ENCODE measurements around the gene MAK.
"Not testable (repeated sequence)": the region's sequence is repeated elsewhere in the genome, so short reads cannot be mapped to it uniquely, and the experiment has no call there.

MAK gene

DNA sequence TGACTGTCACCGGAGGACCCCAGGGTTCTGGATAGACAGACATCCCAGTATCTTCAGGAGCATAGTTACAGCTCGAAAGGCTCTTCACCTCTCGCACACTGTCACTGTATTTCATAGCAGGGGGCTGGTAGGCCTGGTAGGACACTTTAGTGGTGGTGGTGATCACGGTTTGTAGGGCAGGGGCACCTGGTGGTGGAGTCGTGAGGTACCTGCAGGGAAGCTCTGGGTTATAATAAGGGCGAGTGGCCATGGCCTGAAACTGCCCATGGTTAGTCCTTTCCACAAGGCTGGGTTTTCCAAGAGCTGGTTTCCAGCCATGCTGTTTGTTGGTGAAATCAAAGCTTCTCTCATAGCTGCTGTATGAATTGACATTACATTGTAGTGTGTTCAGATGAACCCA lies 35.9 kb upstream of the MAK start:
- no peak overlapping the region for H4K91ac ChIP-seq (ENCODE audit: low read length)
- H2BK12ac ChIP-seq (ENCODE audit: low read length in 2 of 2), result no peak overlapping the region
- no peak overlapping the region for H3K14ac ChIP-seq (ENCODE audit: low read length in 2 of 2)
- H2BK120ac ChIP-seq (ENCODE audit: low read depth, low read length), result no peak overlapping the region
- no peak overlapping the region for H2BK5ac ChIP-seq (ENCODE audit: low read depth, low read length, poor library complexity, severe bottlenecking)
- no peaks in the 10 kb centered on the region for H3K36me3 ChIP-seq (ENCODE audit: control insufficient read depth in 1 of 2, insufficient read depth in 2 of 2, low read depth in 1 of 2, low read length in 2 of 2)
- H3K4me3 ChIP-seq (ENCODE audit: insufficient read depth in 1 of 2, low read depth in 1 of 2, low read length in 2 of 2), result no peak overlapping the region
- H3K18ac ChIP-seq (ENCODE audit: low read depth in 1 of 2, low read length in 2 of 2), result no peak overlapping the region
- peaks cover 2 to 23% of the 10 kb centered on the region in 2 experiments for H3K27me3 ChIP-seq (ENCODE audit: control insufficient read depth in 1 of 2, insufficient read depth in 1 of 2, low read length in 2 of 2)
- H4K8ac ChIP-seq (ENCODE audit: low read length), result no peak overlapping the region
- no peak overlapping the region for H2AK5ac ChIP-seq (ENCODE audit: low read length, severe bottlenecking)
- DNase-seq, result no peak
- 81% methylated on average over 6 of the region's 6 CpGs for WGBS
- no peaks in the 10 kb centered on the region for H3K9me3 ChIP-seq (ENCODE audit: control insufficient read depth, low read length)
- no peak overlapping the region for H3K4me2 ChIP-seq (ENCODE audit: low read length, poor library complexity, severe bottlenecking)
- H2BK15ac ChIP-seq (ENCODE audit: low read depth, poor library complexity, severe bottlenecking), result no peak overlapping the region
- H3K4me1 ChIP-seq (ENCODE audit: control insufficient read depth, insufficient read depth, low read depth, low read length), result no peaks in the 10 kb centered on the region
- H3K9ac ChIP-seq (ENCODE audit: low read length), result no peak overlapping the region
- no peak overlapping the region for H3K27ac ChIP-seq (ENCODE audit: low read length, poor library complexity, severe bottlenecking)
- no peak overlapping the region for H3K4ac ChIP-seq (ENCODE audit: low read depth in 1 of 2, low read length in 2 of 2)
- no peaks in the 10 kb centered on the region for H3K79me1 ChIP-seq (replicated peaks; ENCODE audit: low read length, poor library complexity, severe bottlenecking)
- no peak overlapping the region for H3K23ac ChIP-seq (ENCODE audit: low read length in 2 of 2)
- no peak overlapping the region for H2AFZ ChIP-seq (ENCODE audit: low read depth, low read length)

DNA sequence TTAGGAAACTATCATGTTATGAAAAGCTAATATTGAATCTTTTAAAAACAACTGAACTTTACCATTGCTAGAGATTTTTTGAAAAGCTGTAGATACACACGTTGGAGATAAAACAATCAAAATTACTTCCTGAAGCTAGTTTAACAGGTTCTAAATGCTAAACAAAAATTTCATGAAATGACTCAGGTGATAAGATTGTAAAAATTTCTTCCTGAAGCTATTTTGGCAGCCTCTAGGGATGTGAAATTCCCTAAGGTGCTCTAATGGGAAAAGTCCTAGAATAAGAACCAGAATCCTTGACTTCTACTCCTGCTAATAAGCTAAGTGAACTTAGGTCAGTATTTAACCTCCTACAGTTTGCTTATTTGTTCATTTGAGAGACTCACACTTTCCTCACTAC lies 35.0 kb upstream of the MAK start:
- Histone ChIP-seq H3K4me1 (ENCODE audit: control insufficient read depth, insufficient read depth, low read depth, low read length) (no peaks in the 10 kb centered on the region), H3K18ac (ENCODE audit: low read depth in 1 of 2, low read length in 2 of 2) (no peak overlapping the region), H3K4me2 (ENCODE audit: low read length, poor library complexity, severe bottlenecking) (no peak overlapping the region), H3K9me3 (ENCODE audit: control insufficient read depth, low read length) (no peaks in the 10 kb centered on the region), H2BK120ac (ENCODE audit: low read depth, low read length) (no peak overlapping the region), H2BK5ac (ENCODE audit: low read depth, low read length, poor library complexity, severe bottlenecking) (no peak overlapping the region), H3K27me3 (ENCODE audit: control insufficient read depth in 1 of 2, insufficient read depth in 1 of 2, low read length in 2 of 2) (peaks cover 2 to 20% of the 10 kb centered on the region in 2 experiments), H2AK5ac (ENCODE audit: low read length, severe bottlenecking) (no peak overlapping the region), H3K4ac (ENCODE audit: low read depth in 1 of 2, low read length in 2 of 2) (no peak overlapping the region), H4K91ac (ENCODE audit: low read length) (no peak overlapping the region), H2BK12ac (ENCODE audit: low read length in 2 of 2) (no peak overlapping the region), H3K4me3 (ENCODE audit: insufficient read depth in 1 of 2, low read depth in 1 of 2, low read length in 2 of 2) (no peak overlapping the region), H3K36me3 (ENCODE audit: control insufficient read depth in 1 of 2, insufficient read depth in 2 of 2, low read depth in 1 of 2, low read length in 2 of 2) (no peaks in the 10 kb centered on the region), H3K23ac (ENCODE audit: low read length in 2 of 2) (no peak overlapping the region), H2BK15ac (ENCODE audit: low read depth, poor library complexity, severe bottlenecking) (no peak overlapping the region), H3K79me1 (replicated peaks; ENCODE audit: low read length, poor library complexity, severe bottlenecking) (no peaks in the 10 kb centered on the region), H3K27ac (ENCODE audit: low read length, poor library complexity, severe bottlenecking) (no peak overlapping the region), H3K14ac (ENCODE audit: low read length in 2 of 2) (no peak overlapping the region), H3K9ac (ENCODE audit: low read length) (no peak overlapping the region), H2AFZ (ENCODE audit: low read depth, low read length) (no peak overlapping the region), H4K8ac (ENCODE audit: low read length) (no peak overlapping the region)
- no CpG with 5 or more reads among the region's 1 CpG for WGBS
- no peak for DNase-seq

DNA sequence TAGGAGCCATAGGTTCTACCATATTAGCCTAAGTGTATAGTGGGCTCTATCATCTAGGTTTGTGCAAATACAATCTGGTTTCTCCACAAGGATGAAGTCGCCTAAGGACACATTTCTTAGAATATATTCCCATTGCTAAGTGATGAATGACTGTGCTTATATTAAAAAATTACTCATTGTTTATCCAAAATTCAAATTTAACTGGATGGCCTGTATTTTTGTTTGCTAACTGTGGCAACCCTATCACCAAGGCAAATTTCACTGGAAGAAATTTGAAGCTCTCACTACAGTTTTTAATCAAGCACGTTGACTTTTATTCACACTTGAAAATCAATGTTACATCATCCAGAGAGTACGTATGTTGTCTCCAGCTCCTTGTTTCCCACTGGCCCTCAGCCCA lies 29.6 kb upstream of the MAK start:
- Histone ChIP-seq H3K14ac (ENCODE audit: low read length in 2 of 2) (no peak overlapping the region), H2AK5ac (ENCODE audit: low read length, severe bottlenecking) (no peak overlapping the region), H3K36me3 (ENCODE audit: control insufficient read depth in 1 of 2, insufficient read depth in 2 of 2, low read depth in 1 of 2, low read length in 2 of 2) (no peaks in the 10 kb centered on the region), H3K4me2 (ENCODE audit: low read length, poor library complexity, severe bottlenecking) (no peak overlapping the region), H3K27me3 (ENCODE audit: control insufficient read depth in 1 of 2, insufficient read depth in 1 of 2, low read length in 2 of 2) (no peaks in the 10 kb centered on the region), H3K9me3 (ENCODE audit: control insufficient read depth, low read length) (no peaks in the 10 kb centered on the region), H4K8ac (ENCODE audit: low read length) (no peak overlapping the region), H3K23ac (ENCODE audit: low read length in 2 of 2) (no peak overlapping the region), H3K4me1 (ENCODE audit: control insufficient read depth, insufficient read depth, low read depth, low read length) (no peaks in the 10 kb centered on the region), H2AFZ (ENCODE audit: low read depth, low read length) (no peak overlapping the region), H4K91ac (ENCODE audit: low read length) (no peak overlapping the region), H2BK5ac (ENCODE audit: low read depth, low read length, poor library complexity, severe bottlenecking) (no peak overlapping the region), H3K18ac (ENCODE audit: low read depth in 1 of 2, low read length in 2 of 2) (no peak overlapping the region), H3K4me3 (ENCODE audit: insufficient read depth in 1 of 2, low read depth in 1 of 2, low read length in 2 of 2) (no peak overlapping the region), H3K79me1 (replicated peaks; ENCODE audit: low read length, poor library complexity, severe bottlenecking) (no peaks in the 10 kb centered on the region), H3K27ac (ENCODE audit: low read length, poor library complexity, severe bottlenecking) (no peak overlapping the region), H3K4ac (ENCODE audit: low read depth in 1 of 2, low read length in 2 of 2) (no peak overlapping the region), H2BK120ac (ENCODE audit: low read depth, low read length) (no peak overlapping the region), H2BK15ac (ENCODE audit: low read depth, poor library complexity, severe bottlenecking) (no peak overlapping the region), H2BK12ac (ENCODE audit: low read length in 2 of 2) (no peak overlapping the region), H3K9ac (ENCODE audit: low read length) (no peak overlapping the region)
- 96% methylated on average over 2 of the region's 3 CpGs for WGBS
- DNase-seq, result no peak

DNA sequence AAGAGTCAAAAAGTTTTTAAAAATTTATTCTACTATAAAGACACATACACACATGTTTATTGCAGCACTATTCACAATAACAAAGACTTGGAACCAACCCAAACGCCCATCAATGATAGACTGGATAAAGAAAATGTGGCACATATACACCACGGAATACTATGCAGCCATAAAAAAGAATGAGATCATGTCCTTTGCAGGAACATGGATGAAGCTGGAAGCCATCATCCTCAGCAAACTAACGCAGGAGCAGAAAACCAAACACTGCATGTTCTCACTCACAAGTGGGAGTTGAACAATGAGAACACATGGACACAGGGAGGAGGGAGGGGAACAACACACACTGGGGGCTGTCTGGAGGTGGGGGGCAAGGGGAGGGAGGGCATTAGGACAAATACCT lies 28.4 kb upstream of the MAK start:
- H2BK12ac ChIP-seq (ENCODE audit: low read length in 2 of 2); H3K9ac ChIP-seq (ENCODE audit: low read length); DNase-seq; H3K23ac ChIP-seq (ENCODE audit: low read length in 2 of 2); H4K91ac ChIP-seq (ENCODE audit: low read length); H3K9me3 ChIP-seq (ENCODE audit: control insufficient read depth, low read length); H3K79me1 ChIP-seq (replicated peaks; ENCODE audit: low read length, poor library complexity, severe bottlenecking); H2BK5ac ChIP-seq (ENCODE audit: low read depth, low read length, poor library complexity, severe bottlenecking); H2AK5ac ChIP-seq (ENCODE audit: low read length, severe bottlenecking); H3K27me3 ChIP-seq (ENCODE audit: control insufficient read depth in 1 of 2, insufficient read depth in 1 of 2, low read length in 2 of 2); H2BK15ac ChIP-seq (ENCODE audit: low read depth, poor library complexity, severe bottlenecking); H2AFZ ChIP-seq (ENCODE audit: low read depth, low read length); H3K4me3 ChIP-seq (ENCODE audit: insufficient read depth in 1 of 2, low read depth in 1 of 2, low read length in 2 of 2); H3K27ac ChIP-seq (ENCODE audit: low read length, poor library complexity, severe bottlenecking); H3K4me2 ChIP-seq (ENCODE audit: low read length, poor library complexity, severe bottlenecking); H3K14ac ChIP-seq (ENCODE audit: low read length in 2 of 2); H3K4ac ChIP-seq (ENCODE audit: low read depth in 1 of 2, low read length in 2 of 2); H3K18ac ChIP-seq (ENCODE audit: low read depth in 1 of 2, low read length in 2 of 2); H3K4me1 ChIP-seq (ENCODE audit: control insufficient read depth, insufficient read depth, low read depth, low read length); H3K36me3 ChIP-seq (ENCODE audit: control insufficient read depth in 1 of 2, insufficient read depth in 2 of 2, low read depth in 1 of 2, low read length in 2 of 2); H4K8ac ChIP-seq (ENCODE audit: low read length); H2BK120ac ChIP-seq (ENCODE audit: low read depth, low read length): not testable (repeated sequence)
- WGBS, result 69% methylated on average over 3 of the region's 3 CpGs

Data from mesenchymal stem cell (in vitro differentiated cells and primary cell).